ENCODE measurements around the gene ELK3.

The ELK3 gene

DNA sequence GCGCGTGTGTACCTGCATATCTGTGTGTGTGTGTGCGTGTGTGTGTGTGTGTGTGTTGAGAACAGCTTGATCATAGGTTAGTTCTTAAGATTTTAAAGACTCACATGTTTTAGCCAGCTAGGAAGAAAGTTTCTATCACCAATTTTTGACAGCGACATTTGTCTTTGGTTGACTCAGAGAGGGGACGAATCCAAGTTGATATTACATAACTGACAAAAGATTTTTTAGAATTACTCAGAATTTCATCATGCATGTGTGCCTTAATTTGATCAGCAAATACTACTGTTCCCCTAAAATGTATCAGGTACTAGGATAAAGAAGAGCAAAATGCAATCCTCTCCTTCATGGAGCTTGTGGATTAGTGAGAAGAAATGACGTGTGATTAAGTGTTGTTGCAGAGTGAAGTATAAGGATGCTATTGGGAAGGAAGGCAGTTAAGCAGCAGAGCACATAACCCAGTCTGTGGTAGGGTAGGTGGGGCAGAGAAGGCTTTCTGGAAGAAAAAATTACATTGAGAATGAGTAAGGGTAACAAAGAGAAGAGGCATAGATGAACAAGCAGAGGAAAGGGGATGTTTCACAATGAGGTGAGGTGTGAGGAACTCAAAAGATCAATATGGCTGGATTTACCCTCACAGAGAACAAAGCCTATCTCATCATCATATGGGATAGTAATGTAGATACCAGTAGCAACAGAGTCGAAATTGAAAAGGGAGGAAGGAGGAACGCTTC lies 77.5 kb downstream of the ELK3 start:
- Histone ChIP-seq H3K36me3 (ENCODE audit: insufficient read depth, low read length) (peaks cover 63% of the 10 kb centered on the region), H3K9me3 (ENCODE audit: insufficient read depth, low read length, severe bottlenecking) (no peaks in the 10 kb centered on the region), H3K4me2 (ENCODE audit: insufficient read depth, low read length) (no peak overlapping the region), H2AFZ (ENCODE audit: low read depth, low read length) (no peak overlapping the region), H3K79me2 (ENCODE audit: insufficient read depth, low read length) (no peaks in the 10 kb centered on the region), H3K9ac (ENCODE audit: low read depth, low read length) (no peak overlapping the region), H3K27me3 (ENCODE audit: insufficient read depth, low read length, poor library complexity) (no peaks in the 10 kb centered on the region), H3K27ac (ENCODE audit: low read length) (no peak overlapping the region), H4K20me1 (ENCODE audit: insufficient read depth, low read length) (no peaks in the 10 kb centered on the region), H3K4me1 (ENCODE audit: insufficient read depth, low read length) (no peaks in the 10 kb centered on the region), H3K4me3 (ENCODE audit: low read depth in 1 of 2, low read length in 2 of 2) (no peak overlapping the region)
- DNase-seq (no peak), ATAC-seq (ENCODE audit: insufficient read depth, low read depth) (no peak)
- no peak for TF ChIP-seq EZH2 (IDR thresholded peaks at IDR 0.05; ENCODE audit: borderline replicate concordance, low read depth, low read length, severe bottlenecking)
- TF ChIP-seq, protein P1, sequence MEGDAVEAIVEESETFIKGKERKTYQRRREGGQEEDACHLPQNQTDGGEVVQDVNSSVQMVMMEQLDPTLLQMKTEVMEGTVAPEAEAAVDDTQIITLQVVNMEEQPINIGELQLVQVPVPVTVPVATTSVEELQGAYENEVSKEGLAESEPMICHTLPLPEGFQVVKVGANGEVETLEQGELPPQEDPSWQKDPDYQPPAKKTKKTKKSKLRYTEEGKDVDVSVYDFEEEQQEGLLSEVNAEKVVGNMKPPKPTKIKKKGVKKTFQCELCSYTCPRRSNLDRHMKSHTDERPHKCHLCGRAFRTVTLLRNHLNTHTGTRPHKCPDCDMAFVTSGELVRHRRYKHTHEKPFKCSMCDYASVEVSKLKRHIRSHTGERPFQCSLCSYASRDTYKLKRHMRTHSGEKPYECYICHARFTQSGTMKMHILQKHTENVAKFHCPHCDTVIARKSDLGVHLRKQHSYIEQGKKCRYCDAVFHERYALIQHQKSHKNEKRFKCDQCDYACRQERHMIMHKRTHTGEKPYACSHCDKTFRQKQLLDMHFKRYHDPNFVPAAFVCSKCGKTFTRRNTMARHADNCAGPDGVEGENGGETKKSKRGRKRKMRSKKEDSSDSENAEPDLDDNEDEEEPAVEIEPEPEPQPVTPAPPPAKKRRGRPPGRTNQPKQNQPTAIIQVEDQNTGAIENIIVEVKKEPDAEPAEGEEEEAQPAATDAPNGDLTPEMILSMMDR (IDR thresholded peaks at IDR 0.05; ENCODE audit: borderline replicate concordance, extremely low read depth, low read length, poor library complexity, severe bottlenecking) = no peak

DNA sequence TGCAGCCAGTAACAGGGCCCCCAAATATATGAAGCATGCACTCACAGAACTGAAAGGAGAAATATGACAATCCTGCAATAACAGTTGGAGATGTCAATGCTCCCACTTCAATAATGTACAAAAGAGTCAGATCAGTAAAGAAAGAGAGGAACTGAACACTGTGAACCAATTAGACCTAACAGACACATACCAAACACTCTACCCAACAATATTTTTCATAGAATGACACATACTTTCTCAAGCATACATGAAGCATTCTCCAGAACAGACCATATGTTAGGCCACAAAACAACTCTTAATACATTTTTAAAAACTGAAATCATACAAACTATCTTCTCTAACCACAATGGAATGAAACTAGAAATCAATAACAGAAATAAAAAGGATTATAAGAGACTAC lies 80.2 kb downstream of the ELK3 start:
- peaks cover 69% of the 10 kb centered on the region for H3K36me3 ChIP-seq (ENCODE audit: insufficient read depth, low read length)
- no peaks in the 10 kb centered on the region for H3K4me1 ChIP-seq (ENCODE audit: insufficient read depth, low read length)
- DNase-seq = no peak
- H3K4me2 ChIP-seq (ENCODE audit: insufficient read depth, low read length) = no peak overlapping the region
- H3K27me3 ChIP-seq (ENCODE audit: insufficient read depth, low read length, poor library complexity) = no peaks in the 10 kb centered on the region
- H3K27ac ChIP-seq (ENCODE audit: low read length) = no peak overlapping the region
- no peak overlapping the region for H2AFZ ChIP-seq (ENCODE audit: low read depth, low read length)
- no peak overlapping the region for H3K4me3 ChIP-seq (ENCODE audit: low read depth in 1 of 2, low read length in 2 of 2)
- no peak for ATAC-seq (ENCODE audit: insufficient read depth, low read depth)
- H3K79me2 ChIP-seq (ENCODE audit: insufficient read depth, low read length) = no peaks in the 10 kb centered on the region
- TF ChIP-seq, protein P1 (IDR thresholded peaks at IDR 0.05; ENCODE audit: borderline replicate concordance, extremely low read depth, low read length, poor library complexity, severe bottlenecking) = no peak
- no peak for TF ChIP-seq EZH2 (IDR thresholded peaks at IDR 0.05; ENCODE audit: borderline replicate concordance, low read depth, low read length, severe bottlenecking)
- no peak overlapping the region for H3K9ac ChIP-seq (ENCODE audit: low read depth, low read length)
- H3K9me3 ChIP-seq (ENCODE audit: insufficient read depth, low read length, severe bottlenecking) = no peaks in the 10 kb centered on the region
- H4K20me1 ChIP-seq (ENCODE audit: insufficient read depth, low read length) = no peaks in the 10 kb centered on the region

DNA sequence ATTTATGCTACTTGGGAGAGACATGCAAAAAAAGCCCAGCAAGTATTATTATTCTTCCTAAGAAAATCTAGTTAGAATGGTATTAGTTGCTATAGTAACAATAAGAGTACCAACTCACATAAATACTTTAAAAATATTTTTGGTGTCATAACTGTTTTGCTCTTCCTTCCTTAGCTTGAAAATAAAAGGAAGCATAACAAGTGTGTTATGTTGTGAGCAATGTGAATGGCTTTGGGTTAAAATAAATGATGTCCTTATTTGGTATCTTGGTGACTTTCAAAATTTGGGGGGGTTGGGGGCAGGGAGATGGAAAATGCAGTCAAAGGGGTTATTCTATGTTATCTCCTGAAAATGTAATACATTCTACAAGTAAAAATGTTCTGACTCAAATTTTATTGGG lies 91.0 kb downstream of the ELK3 start:
- Histone ChIP-seq H3K9ac (ENCODE audit: low read depth, low read length) (no peak overlapping the region), H3K27me3 (ENCODE audit: insufficient read depth, low read length, poor library complexity) (no peaks in the 10 kb centered on the region), H3K79me2 (ENCODE audit: insufficient read depth, low read length) (no peaks in the 10 kb centered on the region), H3K4me1 (ENCODE audit: insufficient read depth, low read length) (no peaks in the 10 kb centered on the region), H3K4me2 (ENCODE audit: insufficient read depth, low read length) (no peak overlapping the region), H3K4me3 (ENCODE audit: low read depth in 1 of 2, low read length in 2 of 2) (no peak overlapping the region), H3K36me3 (ENCODE audit: insufficient read depth, low read length) (peaks cover 98% of the 10 kb centered on the region), H4K20me1 (ENCODE audit: insufficient read depth, low read length) (no peaks in the 10 kb centered on the region), H2AFZ (ENCODE audit: low read depth, low read length) (no peak overlapping the region), H3K27ac (ENCODE audit: low read length) (no peak overlapping the region), H3K9me3 (ENCODE audit: insufficient read depth, low read length, severe bottlenecking) (no peaks in the 10 kb centered on the region)
- no peak for DNase-seq
- ATAC-seq (ENCODE audit: insufficient read depth, low read depth) = no peak
- TF ChIP-seq, protein P1 (IDR thresholded peaks at IDR 0.05; ENCODE audit: borderline replicate concordance, extremely low read depth, low read length, poor library complexity, severe bottlenecking) = no peak
- TF ChIP-seq EZH2 (IDR thresholded peaks at IDR 0.05; ENCODE audit: borderline replicate concordance, low read depth, low read length, severe bottlenecking) = no peak
